DMS 273 (cell line): ENCODE results near the gene ZNF827.
"Not testable (repeated sequence)": the region's sequence is repeated elsewhere in the genome, so short reads cannot be mapped to it uniquely, and the experiment has no call there.

Experiments
- DNase-seq: peaks from one replicate; lab custom pipeline; 2025; ENCODE audit not compliant: unreplicated experiment; lab: John Stamatoyannopoulos, UW

ZNF827 gene

GRCh38 chr4:145866991-145867390 lies 71.6 kb downstream of the ZNF827 start:
- peak; percentile 41 for DNase-seq

- DNase-seq = no peak
Observed at GRCh38 chr4:145865274-145865941, 73.2 kb downstream of the ZNF827 start.

GRCh38 chr4:145863191-145863590 lies 75.4 kb downstream of the ZNF827 start:
- DNase-seq = no peak

- DNase-seq = peak; percentile 28
Observed at GRCh38 chr4:145861336-145862318, 77.0 kb downstream of the ZNF827 start.

GRCh38 chr4:145860897-145861296 lies 77.7 kb downstream of the ZNF827 start:
- DNase-seq = peak; percentile 38

- peak; percentile 23 for DNase-seq
Observed at GRCh38 chr4:145860446-145860845, 78.2 kb downstream of the ZNF827 start.

GRCh38 chr4:145859926-145860325 lies 78.7 kb downstream of the ZNF827 start:
- DNase-seq = no peak

GRCh38 chr4:145859426-145859825 lies 79.2 kb downstream of the ZNF827 start:
- DNase-seq = no peak

GRCh38 chr4:145852256-145852839 lies 86.3 kb downstream of the ZNF827 start:
- no peak for DNase-seq

- DNase-seq = no peak
Observed at GRCh38 chr4:145851511-145852201, 87.0 kb downstream of the ZNF827 start.

GRCh38 chr4:145847764-145848163 lies 90.9 kb downstream of the ZNF827 start:
- DNase-seq = no peak

- no peak for DNase-seq
Observed at GRCh38 chr4:145845118-145845517, 93.5 kb downstream of the ZNF827 start.

GRCh38 chr4:145843639-145844038 lies 95.0 kb downstream of the ZNF827 start:
- DNase-seq = no peak

- no peak for DNase-seq
Observed at GRCh38 chr4:145843148-145843547, 95.5 kb downstream of the ZNF827 start.

- DNase-seq = no peak
Observed at GRCh38 chr4:145842224-145842887, 96.3 kb downstream of the ZNF827 start.

- no peak for DNase-seq
Observed at GRCh38 chr4:145840801-145841200, 97.8 kb downstream of the ZNF827 start.

GRCh38 chr4:145840162-145840768 lies 98.4 kb downstream of the ZNF827 start:
- DNase-seq = peak; percentile 64

GRCh38 chr4:145839151-145839550 lies 99.5 kb downstream of the ZNF827 start:
- no peak for DNase-seq

- DNase-seq = not testable (repeated sequence)
Observed at GRCh38 chr4:145832384-145832783, 106.2 kb downstream of the ZNF827 start.

GRCh38 chr4:145830699-145831098 lies 107.9 kb downstream of the ZNF827 start:
- DNase-seq = no peak
